ENCODE measurements around the gene CRELD2.

Gene CRELD2

GRCh38 chr22:49972163-49973017 is 54.0 kb downstream of the CRELD2 start:
- Histone ChIP-seq H3K4me1 (ENCODE audit: insufficient read depth, low read length, severe bottlenecking) (peaks cover 28% of the 10 kb centered on the region), H3K79me2 (ENCODE audit: insufficient read depth, low read length) (no peaks in the 10 kb centered on the region), H3K9me2 (ENCODE audit: low read depth, low read length) (no peaks in the 10 kb centered on the region), H3K27ac (ENCODE audit: low read depth, low read length, poor library complexity, severe bottlenecking) (no peak overlapping the region), H3F3A (ENCODE audit: insufficient read depth, low read length) (no peaks in the 10 kb centered on the region; the same call in 1 of the 2 replicates), H3K27me3 (ENCODE audit: insufficient read depth, low read length) (no peaks in the 10 kb centered on the region), H3K9ac (ENCODE audit: low read length) (no peak overlapping the region), H3K36me3 (ENCODE audit: insufficient read depth, low read length) (no peaks in the 10 kb centered on the region), H3K4me2 (ENCODE audit: low read length) (no peak overlapping the region), H4K20me1 (ENCODE audit: insufficient read depth, low read length) (no peaks in the 10 kb centered on the region), H3K9me3 (ENCODE audit: low read length) (no peaks in the 10 kb centered on the region), H2AFZ (ENCODE audit: low read length) (no peak overlapping the region), H3K4me3 (ENCODE audit: low read depth, low read length, poor library complexity, severe bottlenecking) (no peak overlapping the region)
- TF ChIP-seq EZH2 (IDR thresholded peaks at IDR 0.05; ENCODE audit: borderline replicate concordance, low read length) = no peak
- TF ChIP-seq, protein P1, sequence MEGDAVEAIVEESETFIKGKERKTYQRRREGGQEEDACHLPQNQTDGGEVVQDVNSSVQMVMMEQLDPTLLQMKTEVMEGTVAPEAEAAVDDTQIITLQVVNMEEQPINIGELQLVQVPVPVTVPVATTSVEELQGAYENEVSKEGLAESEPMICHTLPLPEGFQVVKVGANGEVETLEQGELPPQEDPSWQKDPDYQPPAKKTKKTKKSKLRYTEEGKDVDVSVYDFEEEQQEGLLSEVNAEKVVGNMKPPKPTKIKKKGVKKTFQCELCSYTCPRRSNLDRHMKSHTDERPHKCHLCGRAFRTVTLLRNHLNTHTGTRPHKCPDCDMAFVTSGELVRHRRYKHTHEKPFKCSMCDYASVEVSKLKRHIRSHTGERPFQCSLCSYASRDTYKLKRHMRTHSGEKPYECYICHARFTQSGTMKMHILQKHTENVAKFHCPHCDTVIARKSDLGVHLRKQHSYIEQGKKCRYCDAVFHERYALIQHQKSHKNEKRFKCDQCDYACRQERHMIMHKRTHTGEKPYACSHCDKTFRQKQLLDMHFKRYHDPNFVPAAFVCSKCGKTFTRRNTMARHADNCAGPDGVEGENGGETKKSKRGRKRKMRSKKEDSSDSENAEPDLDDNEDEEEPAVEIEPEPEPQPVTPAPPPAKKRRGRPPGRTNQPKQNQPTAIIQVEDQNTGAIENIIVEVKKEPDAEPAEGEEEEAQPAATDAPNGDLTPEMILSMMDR (IDR thresholded peaks at IDR 0.05; ENCODE audit: low read length) = no peak

DNA sequence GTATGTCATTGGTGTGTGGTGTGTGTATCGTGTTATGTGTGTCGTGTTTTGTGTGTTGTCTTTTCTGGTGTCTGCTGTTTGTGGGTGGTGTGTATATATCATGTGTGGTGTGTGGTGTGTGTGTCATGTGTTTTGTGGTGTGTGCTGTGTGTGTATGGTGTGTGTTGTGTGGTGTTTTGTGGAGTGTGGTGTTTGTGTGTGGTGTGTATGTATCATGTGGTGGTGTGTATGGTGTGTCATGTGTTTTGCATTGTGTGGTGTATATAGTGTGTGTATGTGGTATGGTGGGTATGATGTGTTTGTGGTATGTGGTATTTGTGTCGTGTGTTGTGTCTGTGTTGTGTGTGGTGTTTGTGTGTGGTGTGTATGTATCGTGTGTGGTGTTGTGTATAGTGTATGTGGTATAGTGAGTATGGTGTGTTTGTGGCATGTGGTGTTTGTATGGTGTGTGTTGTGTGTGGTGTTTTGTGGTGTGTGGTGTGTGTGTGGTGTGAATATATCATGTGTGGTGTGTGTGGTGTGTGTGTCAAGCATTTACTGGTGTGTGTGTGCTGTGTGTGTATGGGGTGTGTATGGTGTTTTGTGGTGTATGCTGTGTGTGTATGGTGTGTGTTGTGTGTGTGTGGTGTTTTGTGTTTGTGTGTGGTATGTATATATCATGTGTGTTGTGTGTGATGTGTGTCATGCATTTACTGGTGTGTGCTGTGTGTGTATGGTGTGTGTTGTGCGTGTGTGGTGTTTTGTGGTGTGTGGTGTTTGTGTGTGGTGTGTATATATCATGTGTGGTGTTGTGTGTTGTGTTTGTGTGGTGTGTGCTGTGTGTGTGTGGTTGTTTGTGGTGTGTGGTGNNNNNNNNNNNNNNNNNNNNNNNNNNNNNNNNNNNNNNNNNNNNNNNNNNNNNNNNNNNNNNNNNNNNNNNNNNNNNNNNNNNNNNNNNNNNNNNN is 54.9 kb downstream of the CRELD2 start:
- no peak overlapping the region for H3K27ac ChIP-seq (ENCODE audit: low read depth, low read length, poor library complexity, severe bottlenecking)
- no peaks in the 10 kb centered on the region for H3K9me2 ChIP-seq (ENCODE audit: low read depth, low read length)
- H3K9ac ChIP-seq (ENCODE audit: low read length) = no peak overlapping the region
- H3K4me2 ChIP-seq (ENCODE audit: low read length) = no peak overlapping the region
- no peaks in the 10 kb centered on the region; the same call in 1 of the 2 replicates for H3F3A ChIP-seq (ENCODE audit: insufficient read depth, low read length)
- no peaks in the 10 kb centered on the region for H4K20me1 ChIP-seq (ENCODE audit: insufficient read depth, low read length)
- H3K4me1 ChIP-seq (ENCODE audit: insufficient read depth, low read length, severe bottlenecking) = peaks cover 28% of the 10 kb centered on the region
- H3K79me2 ChIP-seq (ENCODE audit: insufficient read depth, low read length) = no peaks in the 10 kb centered on the region
- TF ChIP-seq, protein P1 (IDR thresholded peaks at IDR 0.05; ENCODE audit: low read length) = no peak
- TF ChIP-seq EZH2 (IDR thresholded peaks at IDR 0.05; ENCODE audit: borderline replicate concordance, low read length) = no peak
- no peak overlapping the region for H3K4me3 ChIP-seq (ENCODE audit: low read depth, low read length, poor library complexity, severe bottlenecking)
- no peak overlapping the region for H2AFZ ChIP-seq (ENCODE audit: low read length)
- H3K9me3 ChIP-seq (ENCODE audit: low read length) = no peaks in the 10 kb centered on the region
- H3K36me3 ChIP-seq (ENCODE audit: insufficient read depth, low read length) = no peaks in the 10 kb centered on the region
- no peaks in the 10 kb centered on the region for H3K27me3 ChIP-seq (ENCODE audit: insufficient read depth, low read length)

- H3K27me3 ChIP-seq (ENCODE audit: insufficient read depth, low read length) = no peaks in the 10 kb centered on the region
- no peak overlapping the region for H2AFZ ChIP-seq (ENCODE audit: low read length)
- H3K36me3 ChIP-seq (ENCODE audit: insufficient read depth, low read length) = no peaks in the 10 kb centered on the region; the same call in 1 of the 2 replicates
- no peaks in the 10 kb centered on the region for H3K9me2 ChIP-seq (ENCODE audit: low read depth, low read length)
- H3K79me2 ChIP-seq (ENCODE audit: insufficient read depth, low read length) = no peaks in the 10 kb centered on the region
- H3K9ac ChIP-seq (ENCODE audit: low read length) = no peak overlapping the region
- peaks cover 25% of the 10 kb centered on the region for H3K4me1 ChIP-seq (ENCODE audit: insufficient read depth, low read length, severe bottlenecking)
- no peak overlapping the region for H3K4me3 ChIP-seq (ENCODE audit: low read depth, low read length, poor library complexity, severe bottlenecking)
- peaks cover 6% of the 10 kb centered on the region; the same call in 1 of the 2 replicates for H3K9me3 ChIP-seq (ENCODE audit: low read length)
- TF ChIP-seq, protein P1 (IDR thresholded peaks at IDR 0.05; ENCODE audit: low read length) = no peak
- no peak for TF ChIP-seq EZH2 (IDR thresholded peaks at IDR 0.05; ENCODE audit: borderline replicate concordance, low read length)
- no peaks in the 10 kb centered on the region; the same call in 1 of the 2 replicates for H3F3A ChIP-seq (ENCODE audit: insufficient read depth, low read length)
- no peak overlapping the region for H3K4me2 ChIP-seq (ENCODE audit: low read length)
- no peaks in the 10 kb centered on the region for H4K20me1 ChIP-seq (ENCODE audit: insufficient read depth, low read length)
- no peak overlapping the region for H3K27ac ChIP-seq (ENCODE audit: low read depth, low read length, poor library complexity, severe bottlenecking)
Observed at GRCh38 chr22:49975543-49976389, 57.3 kb downstream of the CRELD2 start.

All from OCI-LY1 (cell line).